HepG2 (cell line): Measurements from ENCODE around the gene KLHL21. TPM values are rescaled to one million over a fixed set of nuclear protein-coding genes. Genes with fewer than 3 reads are reported as not detected.

Experiments used
- BHLHE40 ChIP-seq: IDR thresholded peaks from 2 replicates; pipeline ENCODE4 v1.6.1; 2011; ENCODE audit warnings: low read length, improper control_type of control experiment
- HNF4G ChIP-seq, 2 experiments: sonication (generic) in 1 of 2; formaldehyde crosslinking in 1 of 2; IDR thresholded peaks; 2 replicates each; pipeline versions ENCODE4 v1.4.0 to v1.6.1; 2011 to 2020; ENCODE audit warnings: borderline replicate concordance in 2 of 2, low read depth in 2 of 2, mild to moderate bottlenecking in 2 of 2, low read length in 1 of 2, missing genetic modification reagents in 1 of 2, moderate library complexity in 1 of 2
- KDM1A ChIP-seq: IDR thresholded peaks from 2 replicates; pipeline ENCODE4 v1.6.1; 2016; ENCODE audit warnings: missing compliant biosample characterization
- KLF13 ChIP-seq: sonication (generic); formaldehyde crosslinking; IDR thresholded peaks from 2 replicates; pipeline ENCODE4 v1.4.0; 2020; ENCODE audit warnings: mild to moderate bottlenecking, missing genetic modification reagents
- MIER2 ChIP-seq: IDR thresholded peaks from 2 replicates; pipeline ENCODE4 v1.6.1; 2016; ENCODE audit warnings: missing biosample characterization, missing genetic modification reagents
- MXD4 ChIP-seq: IDR thresholded peaks from 2 replicates; pipeline ENCODE4 v1.6.1; 2016; ENCODE audit warnings: mild to moderate bottlenecking, missing biosample characterization, missing genetic modification reagents
- ZNF781 ChIP-seq: sonication (generic); formaldehyde crosslinking; IDR thresholded peaks from 2 replicates; pipeline ENCODE4 v1.5.1; 2020; ENCODE audit warnings: borderline replicate concordance, mild to moderate bottlenecking, missing genetic modification reagents; ENCODE audit errors: not compliant biosample characterization
- polyA plus RNA-seq, 8 experiments: library from polyadenylated mRNA; depleted of rRNA in 3 of 8; stranded (reverse) in 7 of 8; unstranded in 1 of 8; fragments of >200 nt; fragmentation: Illumina TruSeq in 4 of 8; extraction: Trizol in 4 of 8; gene quantifications; 2 replicates each; pipeline versions ENCODE4 v1.2.1 to v1.2.3, GENCODE V29; 2011 to 2016; ENCODE audit warnings: low read depth in 4 of 8, missing spikeins in 1 of 8, mixed read lengths in 1 of 8; ENCODE audit not compliant: insufficient read depth in 1 of 8
- total RNA-seq, 5 experiments: library from RNA; depleted of rRNA; stranded (reverse); fragments of >200 nt; fragmentation: Illumina TruSeq; extraction: Trizol; gene quantifications; 2 replicates each; pipeline ENCODE4 v1.2.3, GENCODE V29; 2016; ENCODE audit warnings: low read depth in 1 of 5
- TF ChIP-seq, protein P1 (sequence below): sonication (generic); formaldehyde crosslinking; IDR thresholded peaks from 2 replicates; pipeline ENCODE4 v1.4.0; 2020; ENCODE audit warnings: missing genetic modification reagents, borderline replicate concordance
- TF ChIP-seq, protein P2 (sequence below): sonication (generic); formaldehyde crosslinking; IDR thresholded peaks from 2 replicates; pipeline ENCODE4 v1.4.0; 2020; ENCODE audit warnings: missing genetic modification reagents; ENCODE audit errors: not compliant biosample characterization
- TF ChIP-seq, protein P3 (sequence below): sonication (generic); formaldehyde crosslinking; IDR thresholded peaks from 2 replicates; pipeline ENCODE4 v1.4.0; 2020; ENCODE audit warnings: mild to moderate bottlenecking, missing genetic modification reagents
- TF ChIP-seq, protein P4 (sequence below): sonication (generic); formaldehyde crosslinking; IDR thresholded peaks from 2 replicates; pipeline ENCODE4 v1.5.0; 2020; ENCODE audit warnings: mild to moderate bottlenecking, missing genetic modification reagents
- TF ChIP-seq, protein P5 (sequence below): sonication (generic); formaldehyde crosslinking; IDR thresholded peaks from 2 replicates; pipeline ENCODE4 v1.4.0; 2020; ENCODE audit warnings: missing genetic modification reagents, borderline replicate concordance

Gene KLHL21
- total and polyA plus RNA-seq, 2 of the 13 experiments (the other 11 are each of a cell fraction or from before 2014, with no cell fraction given), result 14.8 to 25.0 TPM

DNA sequence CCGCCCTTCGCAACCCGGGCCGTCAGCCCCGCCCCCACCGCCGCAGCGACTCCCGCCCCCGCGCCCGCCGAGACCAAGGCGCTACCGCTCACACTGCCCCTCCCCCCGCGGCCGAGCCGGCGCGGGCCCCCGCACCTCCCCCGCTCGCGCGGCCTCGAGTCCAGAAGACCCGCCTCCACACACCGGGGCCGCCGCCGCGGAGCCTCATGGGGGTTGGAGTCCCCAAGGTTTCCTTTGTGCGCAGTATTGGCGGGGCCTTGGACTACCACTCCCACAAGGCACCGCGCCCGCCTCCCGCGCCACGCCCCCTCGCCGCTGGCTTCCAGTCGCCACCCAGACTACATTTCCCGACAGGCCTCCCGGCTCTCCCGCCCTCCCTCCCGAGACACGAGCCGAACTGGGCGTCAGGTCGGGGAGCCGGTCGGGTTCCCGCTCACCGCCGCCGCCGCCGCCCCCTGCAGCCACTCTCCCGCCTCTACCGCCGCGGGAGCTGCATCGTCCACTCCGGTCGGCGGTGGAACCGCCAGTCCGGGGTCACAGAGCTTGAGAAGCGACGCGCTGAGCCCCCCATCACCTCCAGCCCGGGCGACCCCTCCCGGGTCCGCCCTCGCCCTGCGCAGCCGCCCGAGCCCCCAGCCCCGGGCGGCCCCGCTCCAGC is 10.8 kb upstream of the KLHL21 start, which contains the start of gene PHF13 (continued):
- no peak for TF ChIP-seq KLF13 (CRISPR knock-in tag)
- TF ChIP-seq, protein P1, sequence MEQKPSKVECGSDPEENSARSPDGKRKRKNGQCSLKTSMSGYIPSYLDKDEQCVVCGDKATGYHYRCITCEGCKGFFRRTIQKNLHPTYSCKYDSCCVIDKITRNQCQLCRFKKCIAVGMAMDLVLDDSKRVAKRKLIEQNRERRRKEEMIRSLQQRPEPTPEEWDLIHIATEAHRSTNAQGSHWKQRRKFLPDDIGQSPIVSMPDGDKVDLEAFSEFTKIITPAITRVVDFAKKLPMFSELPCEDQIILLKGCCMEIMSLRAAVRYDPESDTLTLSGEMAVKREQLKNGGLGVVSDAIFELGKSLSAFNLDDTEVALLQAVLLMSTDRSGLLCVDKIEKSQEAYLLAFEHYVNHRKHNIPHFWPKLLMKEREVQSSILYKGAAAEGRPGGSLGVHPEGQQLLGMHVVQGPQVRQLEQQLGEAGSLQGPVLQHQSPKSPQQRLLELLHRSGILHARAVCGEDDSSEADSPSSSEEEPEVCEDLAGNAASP, result 0 out of 2 replicates have a peak, but pooled peaks have one; percentile 10
- no peak for TF ChIP-seq KDM1A
- TF ChIP-seq HNF4G (IDR thresholded peaks at IDR 0.05; ENCODE audit: borderline replicate concordance, low read depth, low read length), result no peak
- TF ChIP-seq HNF4G (CRISPR knock-in tag; IDR thresholded peaks at IDR 0.05; ENCODE audit: borderline replicate concordance, low read depth), result no peak
- 0 out of 2 replicates have a peak, but pooled peaks have one; percentile 29 for TF ChIP-seq MXD4 (CRISPR knock-in tag)
- TF ChIP-seq, protein P2, sequence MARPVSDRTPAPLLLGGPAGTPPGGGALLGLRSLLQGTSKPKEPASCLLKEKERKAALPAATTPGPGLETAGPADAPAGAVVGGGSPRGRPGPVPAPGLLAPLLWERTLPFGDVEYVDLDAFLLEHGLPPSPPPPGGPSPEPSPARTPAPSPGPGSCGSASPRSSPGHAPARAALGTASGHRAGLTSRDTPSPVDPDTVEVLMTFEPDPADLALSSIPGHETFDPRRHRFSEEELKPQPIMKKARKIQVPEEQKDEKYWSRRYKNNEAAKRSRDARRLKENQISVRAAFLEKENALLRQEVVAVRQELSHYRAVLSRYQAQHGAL (CRISPR knock-in tag), result no peak
- TF ChIP-seq, protein P3, sequence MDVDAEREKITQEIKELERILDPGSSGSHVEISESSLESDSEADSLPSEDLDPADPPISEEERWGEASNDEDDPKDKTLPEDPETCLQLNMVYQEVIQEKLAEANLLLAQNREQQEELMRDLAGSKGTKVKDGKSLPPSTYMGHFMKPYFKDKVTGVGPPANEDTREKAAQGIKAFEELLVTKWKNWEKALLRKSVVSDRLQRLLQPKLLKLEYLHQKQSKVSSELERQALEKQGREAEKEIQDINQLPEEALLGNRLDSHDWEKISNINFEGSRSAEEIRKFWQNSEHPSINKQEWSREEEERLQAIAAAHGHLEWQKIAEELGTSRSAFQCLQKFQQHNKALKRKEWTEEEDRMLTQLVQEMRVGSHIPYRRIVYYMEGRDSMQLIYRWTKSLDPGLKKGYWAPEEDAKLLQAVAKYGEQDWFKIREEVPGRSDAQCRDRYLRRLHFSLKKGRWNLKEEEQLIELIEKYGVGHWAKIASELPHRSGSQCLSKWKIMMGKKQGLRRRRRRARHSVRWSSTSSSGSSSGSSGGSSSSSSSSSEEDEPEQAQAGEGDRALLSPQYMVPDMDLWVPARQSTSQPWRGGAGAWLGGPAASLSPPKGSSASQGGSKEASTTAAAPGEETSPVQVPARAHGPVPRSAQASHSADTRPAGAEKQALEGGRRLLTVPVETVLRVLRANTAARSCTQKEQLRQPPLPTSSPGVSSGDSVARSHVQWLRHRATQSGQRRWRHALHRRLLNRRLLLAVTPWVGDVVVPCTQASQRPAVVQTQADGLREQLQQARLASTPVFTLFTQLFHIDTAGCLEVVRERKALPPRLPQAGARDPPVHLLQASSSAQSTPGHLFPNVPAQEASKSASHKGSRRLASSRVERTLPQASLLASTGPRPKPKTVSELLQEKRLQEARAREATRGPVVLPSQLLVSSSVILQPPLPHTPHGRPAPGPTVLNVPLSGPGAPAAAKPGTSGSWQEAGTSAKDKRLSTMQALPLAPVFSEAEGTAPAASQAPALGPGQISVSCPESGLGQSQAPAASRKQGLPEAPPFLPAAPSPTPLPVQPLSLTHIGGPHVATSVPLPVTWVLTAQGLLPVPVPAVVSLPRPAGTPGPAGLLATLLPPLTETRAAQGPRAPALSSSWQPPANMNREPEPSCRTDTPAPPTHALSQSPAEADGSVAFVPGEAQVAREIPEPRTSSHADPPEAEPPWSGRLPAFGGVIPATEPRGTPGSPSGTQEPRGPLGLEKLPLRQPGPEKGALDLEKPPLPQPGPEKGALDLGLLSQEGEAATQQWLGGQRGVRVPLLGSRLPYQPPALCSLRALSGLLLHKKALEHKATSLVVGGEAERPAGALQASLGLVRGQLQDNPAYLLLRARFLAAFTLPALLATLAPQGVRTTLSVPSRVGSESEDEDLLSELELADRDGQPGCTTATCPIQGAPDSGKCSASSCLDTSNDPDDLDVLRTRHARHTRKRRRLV, result no peak
- peak; percentile 22; the same call in 1 of the 2 replicates for TF ChIP-seq BHLHE40
- no peak for TF ChIP-seq ZNF781
- TF ChIP-seq, protein P4, sequence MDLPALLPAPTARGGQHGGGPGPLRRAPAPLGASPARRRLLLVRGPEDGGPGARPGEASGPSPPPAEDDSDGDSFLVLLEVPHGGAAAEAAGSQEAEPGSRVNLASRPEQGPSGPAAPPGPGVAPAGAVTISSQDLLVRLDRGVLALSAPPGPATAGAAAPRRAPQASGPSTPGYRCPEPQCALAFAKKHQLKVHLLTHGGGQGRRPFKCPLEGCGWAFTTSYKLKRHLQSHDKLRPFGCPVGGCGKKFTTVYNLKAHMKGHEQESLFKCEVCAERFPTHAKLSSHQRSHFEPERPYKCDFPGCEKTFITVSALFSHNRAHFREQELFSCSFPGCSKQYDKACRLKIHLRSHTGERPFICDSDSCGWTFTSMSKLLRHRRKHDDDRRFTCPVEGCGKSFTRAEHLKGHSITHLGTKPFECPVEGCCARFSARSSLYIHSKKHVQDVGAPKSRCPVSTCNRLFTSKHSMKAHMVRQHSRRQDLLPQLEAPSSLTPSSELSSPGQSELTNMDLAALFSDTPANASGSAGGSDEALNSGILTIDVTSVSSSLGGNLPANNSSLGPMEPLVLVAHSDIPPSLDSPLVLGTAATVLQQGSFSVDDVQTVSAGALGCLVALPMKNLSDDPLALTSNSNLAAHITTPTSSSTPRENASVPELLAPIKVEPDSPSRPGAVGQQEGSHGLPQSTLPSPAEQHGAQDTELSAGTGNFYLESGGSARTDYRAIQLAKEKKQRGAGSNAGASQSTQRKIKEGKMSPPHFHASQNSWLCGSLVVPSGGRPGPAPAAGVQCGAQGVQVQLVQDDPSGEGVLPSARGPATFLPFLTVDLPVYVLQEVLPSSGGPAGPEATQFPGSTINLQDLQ (CRISPR knock-in tag), result 0 out of 2 replicates have a peak, but pooled peaks have one; percentile 40
- TF ChIP-seq, protein P5, sequence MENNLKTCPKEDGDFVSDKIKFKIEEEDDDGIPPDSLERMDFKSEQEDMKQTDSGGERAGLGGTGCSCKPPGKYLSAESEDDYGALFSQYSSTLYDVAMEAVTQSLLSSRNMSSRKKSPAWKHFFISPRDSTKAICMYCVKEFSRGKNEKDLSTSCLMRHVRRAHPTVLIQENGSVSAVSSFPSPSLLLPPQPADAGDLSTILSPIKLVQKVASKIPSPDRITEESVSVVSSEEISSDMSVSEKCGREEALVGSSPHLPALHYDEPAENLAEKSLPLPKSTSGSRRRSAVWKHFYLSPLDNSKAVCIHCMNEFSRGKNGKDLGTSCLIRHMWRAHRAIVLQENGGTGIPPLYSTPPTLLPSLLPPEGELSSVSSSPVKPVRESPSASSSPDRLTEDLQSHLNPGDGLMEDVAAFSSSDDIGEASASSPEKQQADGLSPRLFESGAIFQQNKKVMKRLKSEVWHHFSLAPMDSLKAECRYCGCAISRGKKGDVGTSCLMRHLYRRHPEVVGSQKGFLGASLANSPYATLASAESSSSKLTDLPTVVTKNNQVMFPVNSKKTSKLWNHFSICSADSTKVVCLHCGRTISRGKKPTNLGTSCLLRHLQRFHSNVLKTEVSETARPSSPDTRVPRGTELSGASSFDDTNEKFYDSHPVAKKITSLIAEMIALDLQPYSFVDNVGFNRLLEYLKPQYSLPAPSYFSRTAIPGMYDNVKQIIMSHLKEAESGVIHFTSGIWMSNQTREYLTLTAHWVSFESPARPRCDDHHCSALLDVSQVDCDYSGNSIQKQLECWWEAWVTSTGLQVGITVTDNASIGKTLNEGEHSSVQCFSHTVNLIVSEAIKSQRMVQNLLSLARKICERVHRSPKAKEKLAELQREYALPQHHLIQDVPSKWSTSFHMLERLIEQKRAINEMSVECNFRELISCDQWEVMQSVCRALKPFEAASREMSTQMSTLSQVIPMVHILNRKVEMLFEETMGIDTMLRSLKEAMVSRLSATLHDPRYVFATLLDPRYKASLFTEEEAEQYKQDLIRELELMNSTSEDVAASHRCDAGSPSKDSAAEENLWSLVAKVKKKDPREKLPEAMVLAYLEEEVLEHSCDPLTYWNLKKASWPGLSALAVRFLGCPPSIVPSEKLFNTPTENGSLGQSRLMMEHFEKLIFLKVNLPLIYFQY (CRISPR knock-in tag), result peak; percentile 17; the same call in 1 of the 2 replicates
- no peak for TF ChIP-seq MIER2
